Memory B cell (primary cell): ENCODE measurements around the gene PGGHG.
A peak's percentile ranks its signal among the peaks of the same experiment; 100 is the strongest.

Source experiments
- ATAC-seq: fragments of 150-1000 bp; cut with Tn5 transposase; 2 replicates; pipeline ENCODE4 v1.10.0; 2021; ENCODE audit warnings: low read depth, mild to moderate bottlenecking, moderate library complexity
- DNase-seq, 2 donors: peaks; one replicate each; pipeline ENCODE4 v3.0.0; 2022; ENCODE audit warnings: low spot score in 2 of 2
- H3K27ac Mint-ChIP-seq: one replicate; pipeline ENCODE4 v1.8.0; 2022; ENCODE audit warnings: mild to moderate bottlenecking, moderate library complexity, mixed read lengths
- H3K27me3 Mint-ChIP-seq: one replicate; pipeline ENCODE4 v1.8.0; 2022; ENCODE audit warnings: mixed read lengths
- H3K36me3 Mint-ChIP-seq: one replicate; pipeline ENCODE4 v1.8.0; 2022; ENCODE audit warnings: mild to moderate bottlenecking, mixed read lengths
- H3K4me1 Mint-ChIP-seq: one replicate; pipeline ENCODE4 v1.8.0; 2022; ENCODE audit warnings: mixed read lengths
- H3K4me3 Mint-ChIP-seq: one replicate; pipeline ENCODE4 v1.8.0; 2022; ENCODE audit warnings: mild to moderate bottlenecking, moderate library complexity, mixed read lengths
- H3K9me3 Mint-ChIP-seq: one replicate; pipeline ENCODE4 v1.8.0; 2022; ENCODE audit warnings: mixed read lengths

PGGHG gene

GRCh38 chr11:294780-295179 is 5.9 kb downstream of the PGGHG start:
- Mint-ChIP-seq H3K27me3 (peaks cover 2% of the 10 kb centered on the region), H3K4me1 (peaks cover 14% of the 10 kb centered on the region), H3K9me3 (no peaks in the 10 kb centered on the region), H3K27ac (no peak overlapping the region), H3K4me3 (no peak overlapping the region), H3K36me3 (peaks cover 8% of the 10 kb centered on the region)
- DNase-seq, result no peak
- ATAC-seq, result no peak

GRCh38 chr11:295351-296170 is 6.6 kb downstream of the PGGHG start:
- DNase-seq, result no peak
- Mint-ChIP-seq H3K4me3 (no peak overlapping the region), H3K27me3 (peaks cover 2% of the 10 kb centered on the region), H3K4me1 (peaks cover 13% of the 10 kb centered on the region), H3K27ac (no peak overlapping the region), H3K36me3 (peaks cover 8% of the 10 kb centered on the region), H3K9me3 (no peaks in the 10 kb centered on the region)
- ATAC-seq, result no peak

- DNase-seq, result no peak
- peaks cover 3% of the 10 kb centered on the region for H3K36me3 Mint-ChIP-seq
- H3K9me3 Mint-ChIP-seq, result no peaks in the 10 kb centered on the region
- peaks cover 8% of the 10 kb centered on the region for H3K4me1 Mint-ChIP-seq
- ATAC-seq, result no peak
- no peak overlapping the region for H3K27ac Mint-ChIP-seq
- H3K4me3 Mint-ChIP-seq, result no peak overlapping the region
- peaks cover 2% of the 10 kb centered on the region for H3K27me3 Mint-ChIP-seq
Observed at GRCh38 chr11:296171-297050, 7.5 kb downstream of the PGGHG start.

- Mint-ChIP-seq H3K36me3 (peaks cover 2% of the 10 kb centered on the region), H3K4me3 (no peak overlapping the region), H3K27ac (no peak overlapping the region), H3K9me3 (no peaks in the 10 kb centered on the region), H3K27me3 (peaks cover 2% of the 10 kb centered on the region), H3K4me1 (peaks cover 8% of the 10 kb centered on the region)
- ATAC-seq, result no peak
- no peak for DNase-seq
Observed at GRCh38 chr11:297051-297585, 8.2 kb downstream of the PGGHG start.

- Mint-ChIP-seq H3K9me3 (no peaks in the 10 kb centered on the region), H3K27me3 (peaks cover 2% of the 10 kb centered on the region), H3K4me1 (peaks cover 9% of the 10 kb centered on the region), H3K36me3 (peaks cover 2% of the 10 kb centered on the region), H3K4me3 (no peak overlapping the region), H3K27ac (no peak overlapping the region)
- ATAC-seq (no peak), DNase-seq (no peak)
Observed at GRCh38 chr11:297586-298405, 8.9 kb downstream of the PGGHG start.

- Mint-ChIP-seq H3K4me1 (peaks cover 17% of the 10 kb centered on the region), H3K36me3 (peaks cover 2% of the 10 kb centered on the region), H3K27me3 (peaks cover 2% of the 10 kb centered on the region), H3K9me3 (no peaks in the 10 kb centered on the region), H3K4me3 (no peak overlapping the region), H3K27ac (no peak overlapping the region)
- no peak for DNase-seq
- no peak for ATAC-seq
Observed at GRCh38 chr11:298406-299065, 9.6 kb downstream of the PGGHG start.

GRCh38 chr11:299081-299891 is 10.4 kb downstream of the PGGHG start, which contains the start of gene IFITM5:
TSS of gene IFITM5 (minus strand) at chr11:299526. CDS start at chr11:299490, 36 bp downstream.
- no peak for ATAC-seq
- H3K9me3 Mint-ChIP-seq, result no peaks in the 10 kb centered on the region
- no peak for DNase-seq
- peaks cover 2% of the 10 kb centered on the region for H3K27me3 Mint-ChIP-seq
- no peaks in the 10 kb centered on the region for H3K36me3 Mint-ChIP-seq
- peak within 1 kb of the TSS; percentile 26 for H3K27ac Mint-ChIP-seq
- H3K4me1 Mint-ChIP-seq, result peaks cover 18% of the 10 kb centered on the region
- H3K4me3 Mint-ChIP-seq, result no peak within 1 kb of the TSS

- Mint-ChIP-seq H3K36me3 (no peaks in the 10 kb centered on the region), H3K4me3 (no peak overlapping the region), H3K4me1 (peaks cover 18% of the 10 kb centered on the region), H3K27ac (peak overlapping the region; percentile 26), H3K27me3 (peaks cover 2% of the 10 kb centered on the region), H3K9me3 (no peaks in the 10 kb centered on the region)
- ATAC-seq (no peak), DNase-seq (no peak)
Observed at GRCh38 chr11:299951-300735, 11.2 kb downstream of the PGGHG start.

GRCh38 chr11:303363-303762 is 14.4 kb downstream of the PGGHG start:
- H3K27ac Mint-ChIP-seq, result no peak overlapping the region
- H3K27me3 Mint-ChIP-seq, result no peaks in the 10 kb centered on the region
- DNase-seq (no peak), ATAC-seq (peak; percentile 55)
- no peaks in the 10 kb centered on the region for H3K36me3 Mint-ChIP-seq
- peak overlapping the region; percentile 47 for H3K4me3 Mint-ChIP-seq
- no peaks in the 10 kb centered on the region for H3K9me3 Mint-ChIP-seq
- H3K4me1 Mint-ChIP-seq, result peaks cover 19% of the 10 kb centered on the region

GRCh38 chr11:304061-304506 is 15.2 kb downstream of the PGGHG start:
- DNase-seq (no peak), ATAC-seq (no peak)
- no peaks in the 10 kb centered on the region for H3K36me3 Mint-ChIP-seq
- no peaks in the 10 kb centered on the region for H3K27me3 Mint-ChIP-seq
- peaks cover 22% of the 10 kb centered on the region for H3K4me1 Mint-ChIP-seq
- no peaks in the 10 kb centered on the region for H3K9me3 Mint-ChIP-seq
- no peak overlapping the region for H3K27ac Mint-ChIP-seq
- no peak overlapping the region for H3K4me3 Mint-ChIP-seq

- Mint-ChIP-seq H3K4me3 (no peak overlapping the region), H3K27me3 (no peaks in the 10 kb centered on the region), H3K4me1 (peaks cover 27% of the 10 kb centered on the region), H3K36me3 (no peaks in the 10 kb centered on the region), H3K27ac (no peak overlapping the region), H3K9me3 (no peaks in the 10 kb centered on the region)
- ATAC-seq, result peak; percentile 34
- no peak for DNase-seq
Observed at GRCh38 chr11:304915-305843, 16.3 kb downstream of the PGGHG start.
